Measurements from ENCODE around the gene DLL3.

- TF ChIP-seq LCOR (CRISPR knock-in tag; IDR thresholded peaks at IDR 0.05), result no peak
- no peak for TF ChIP-seq YY1 (IDR thresholded peaks at IDR 0.05; ENCODE audit: borderline replicate concordance in 1 of 3, control insufficient read depth in 1 of 3, extremely low read depth in 1 of 3, insufficient read depth in 3 of 3, insufficient read length in 1 of 3, insufficient replicate concordance in 2 of 3, low read depth in 1 of 3, low read length in 2 of 3)
- no peak for TF ChIP-seq MLX (CRISPR knock-in tag; conservative IDR thresholded peaks at IDR 0.05)
- TF ChIP-seq ZNF174 (CRISPR knock-in tag; IDR thresholded peaks at IDR 0.05), result no peak
These were observed 6.5 kb upstream of the DLL3 start for GRCh38 chr19:39492225-39492624.

Measured in K562 (cell line).